ENCODE data around the gene KIRREL3.

KIRREL3 gene

DNA sequence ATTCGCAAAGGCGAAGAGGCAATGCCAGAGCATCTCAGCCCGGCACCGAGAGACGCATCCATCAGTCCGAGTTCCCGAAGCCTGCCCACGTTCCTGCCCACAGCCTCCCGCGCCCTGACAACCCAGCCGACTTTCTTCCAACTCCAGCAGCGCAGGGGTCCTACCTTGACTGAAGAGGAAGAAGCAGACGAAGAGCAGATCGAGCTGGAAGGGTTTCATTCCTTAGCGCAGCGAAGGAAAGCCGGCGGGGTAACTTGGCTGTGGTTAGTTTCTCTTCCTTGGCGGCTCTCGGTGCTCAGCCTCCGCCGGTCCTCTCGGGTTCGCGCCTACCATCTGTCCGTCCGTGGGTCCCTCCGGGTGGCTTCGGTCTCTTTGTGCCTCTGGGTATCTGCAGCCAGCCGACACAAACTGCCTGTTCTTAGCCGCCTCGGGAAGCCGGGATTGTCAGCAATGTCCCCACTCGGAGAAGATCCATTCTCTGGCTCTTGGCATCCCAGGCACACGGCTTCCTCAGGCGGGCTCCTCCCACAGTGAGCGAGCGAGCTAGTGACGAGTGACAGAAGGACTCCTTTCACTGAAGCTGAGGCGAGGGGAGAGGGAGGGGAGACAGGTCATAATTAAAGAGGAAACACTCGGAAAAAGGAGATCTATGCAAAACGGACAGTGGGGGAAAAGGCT is at the start of gene KIRREL3:
TSS of gene KIRREL3 (minus strand) at position 480 of the 678 bp plus-strand sequence.
- DNase-seq (ENCODE audit: low read depth) = no peak
- peak within 1 kb of the TSS; percentile 48 for H3K4me3 ChIP-seq (ENCODE audit: low read length)
- TF ChIP-seq, protein P1, sequence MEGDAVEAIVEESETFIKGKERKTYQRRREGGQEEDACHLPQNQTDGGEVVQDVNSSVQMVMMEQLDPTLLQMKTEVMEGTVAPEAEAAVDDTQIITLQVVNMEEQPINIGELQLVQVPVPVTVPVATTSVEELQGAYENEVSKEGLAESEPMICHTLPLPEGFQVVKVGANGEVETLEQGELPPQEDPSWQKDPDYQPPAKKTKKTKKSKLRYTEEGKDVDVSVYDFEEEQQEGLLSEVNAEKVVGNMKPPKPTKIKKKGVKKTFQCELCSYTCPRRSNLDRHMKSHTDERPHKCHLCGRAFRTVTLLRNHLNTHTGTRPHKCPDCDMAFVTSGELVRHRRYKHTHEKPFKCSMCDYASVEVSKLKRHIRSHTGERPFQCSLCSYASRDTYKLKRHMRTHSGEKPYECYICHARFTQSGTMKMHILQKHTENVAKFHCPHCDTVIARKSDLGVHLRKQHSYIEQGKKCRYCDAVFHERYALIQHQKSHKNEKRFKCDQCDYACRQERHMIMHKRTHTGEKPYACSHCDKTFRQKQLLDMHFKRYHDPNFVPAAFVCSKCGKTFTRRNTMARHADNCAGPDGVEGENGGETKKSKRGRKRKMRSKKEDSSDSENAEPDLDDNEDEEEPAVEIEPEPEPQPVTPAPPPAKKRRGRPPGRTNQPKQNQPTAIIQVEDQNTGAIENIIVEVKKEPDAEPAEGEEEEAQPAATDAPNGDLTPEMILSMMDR (conservative IDR thresholded peaks at IDR 0.05; ENCODE audit: low read depth, low read length) = no peak

DNA sequence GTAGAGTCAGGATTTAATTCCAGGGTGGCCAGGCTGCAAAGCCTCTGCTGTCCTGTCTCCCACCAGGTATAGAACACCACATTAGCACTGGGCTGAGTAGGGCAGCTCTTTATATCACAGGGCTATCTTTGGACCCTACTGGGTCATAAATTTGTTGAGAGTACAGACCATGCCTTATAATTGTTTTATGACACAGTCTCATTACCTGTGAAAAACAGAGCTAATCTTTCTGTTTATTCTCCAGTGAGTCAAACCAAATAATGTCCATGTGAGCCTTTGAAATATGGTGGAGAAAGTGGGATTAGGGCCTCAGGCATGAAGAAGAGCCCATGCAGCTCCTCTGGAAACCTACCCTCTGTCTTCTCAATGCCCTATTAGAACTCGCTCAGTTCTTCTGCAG is 49.6 kb upstream of the KIRREL3 start:
- TF ChIP-seq, protein P1 (conservative IDR thresholded peaks at IDR 0.05; ENCODE audit: low read depth, low read length) = no peak
- no peak for DNase-seq (ENCODE audit: low read depth)
- no peak overlapping the region for H3K4me3 ChIP-seq (ENCODE audit: low read length)

DNA sequence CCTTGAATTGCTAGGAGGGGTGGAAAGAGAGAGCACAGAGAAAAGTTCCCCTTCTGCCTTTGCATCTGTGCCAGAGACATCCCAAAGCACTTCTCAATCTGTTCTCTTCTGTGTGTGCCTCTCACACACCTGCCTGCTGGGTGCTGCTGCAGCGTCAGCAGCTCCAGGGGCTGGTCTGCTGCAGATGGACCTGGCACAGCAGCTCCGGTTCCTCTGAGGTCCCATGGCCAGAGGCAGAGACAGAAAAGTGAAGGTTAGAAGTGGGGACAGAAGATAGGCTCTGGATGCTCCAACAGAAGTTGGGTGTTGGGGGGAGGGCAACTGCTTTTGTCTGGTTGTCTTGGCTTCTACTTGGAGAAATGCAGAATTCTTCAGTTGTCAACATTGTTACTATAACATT is 48.9 kb upstream of the KIRREL3 start:
- no peak overlapping the region for H3K4me3 ChIP-seq (ENCODE audit: low read length)
- no peak for DNase-seq (ENCODE audit: low read depth)
- TF ChIP-seq, protein P1 (conservative IDR thresholded peaks at IDR 0.05; ENCODE audit: low read depth, low read length) = no peak

DNA sequence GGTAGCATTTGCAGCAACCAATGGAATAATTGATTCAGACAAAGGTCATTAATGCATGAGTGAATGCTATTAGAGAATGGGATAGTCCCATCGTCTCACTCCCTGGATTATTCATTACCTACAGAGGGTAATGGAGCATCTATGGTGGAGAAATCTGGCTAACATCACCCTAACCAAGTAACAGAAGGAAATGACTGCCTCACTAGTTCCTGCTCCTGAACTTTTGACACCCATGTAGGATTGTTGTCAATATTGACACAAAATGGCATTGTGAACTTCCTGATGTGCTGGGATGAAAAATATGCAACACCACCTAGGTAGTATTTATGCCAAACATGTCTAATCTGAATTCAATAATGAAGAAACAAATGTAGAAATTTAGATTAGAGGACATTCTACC is 44.0 kb upstream of the KIRREL3 start:
- H3K4me3 ChIP-seq (ENCODE audit: low read length) = no peak overlapping the region
- DNase-seq (ENCODE audit: low read depth) = no peak
- TF ChIP-seq, protein P1 (conservative IDR thresholded peaks at IDR 0.05; ENCODE audit: low read depth, low read length) = no peak

DNA sequence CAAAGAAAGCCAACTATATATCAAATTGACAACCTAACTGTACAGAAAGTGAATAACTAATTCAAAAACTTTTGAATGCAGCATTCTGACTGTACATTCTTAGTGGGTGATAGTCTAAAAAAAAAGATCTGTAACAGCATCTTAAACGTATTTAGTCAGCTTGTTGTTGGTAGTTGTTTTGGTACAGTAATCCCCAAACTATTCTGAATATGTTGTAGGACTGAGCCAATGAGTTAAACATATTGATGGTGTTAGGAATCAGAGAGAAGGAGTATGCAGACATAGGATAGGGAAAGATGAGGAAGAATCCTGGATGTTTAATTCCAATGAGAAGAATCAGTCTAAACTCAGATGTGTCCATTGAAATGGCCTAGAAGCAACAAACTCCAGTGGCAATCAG is 41.9 kb upstream of the KIRREL3 start:
- TF ChIP-seq, protein P1 (conservative IDR thresholded peaks at IDR 0.05; ENCODE audit: low read depth, low read length) = no peak
- DNase-seq (ENCODE audit: low read depth) = no peak
- H3K4me3 ChIP-seq (ENCODE audit: low read length) = no peak overlapping the region

DNA sequence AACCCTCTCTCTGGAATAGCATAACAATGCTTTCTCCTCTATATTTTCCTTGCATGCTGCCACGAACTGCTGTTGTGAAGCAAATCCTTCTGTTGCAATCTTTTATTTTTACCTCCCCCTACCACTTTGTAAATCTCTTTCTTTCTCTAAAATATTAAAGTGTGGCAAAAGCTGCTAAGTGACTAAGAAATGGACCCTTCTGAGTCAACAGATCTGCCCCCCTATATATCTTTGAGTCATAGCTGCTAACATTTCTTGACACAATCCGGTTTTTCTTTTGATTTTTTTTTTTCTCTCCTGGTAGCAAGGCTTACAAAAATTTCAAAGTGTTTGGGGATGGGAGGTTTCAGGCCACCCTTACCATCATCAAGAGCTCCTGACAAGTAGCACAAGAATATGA is 39.0 kb upstream of the KIRREL3 start:
- DNase-seq (ENCODE audit: low read depth) = no peak
- TF ChIP-seq, protein P1 (conservative IDR thresholded peaks at IDR 0.05; ENCODE audit: low read depth, low read length) = no peak
- H3K4me3 ChIP-seq (ENCODE audit: low read length) = no peak overlapping the region

DNA sequence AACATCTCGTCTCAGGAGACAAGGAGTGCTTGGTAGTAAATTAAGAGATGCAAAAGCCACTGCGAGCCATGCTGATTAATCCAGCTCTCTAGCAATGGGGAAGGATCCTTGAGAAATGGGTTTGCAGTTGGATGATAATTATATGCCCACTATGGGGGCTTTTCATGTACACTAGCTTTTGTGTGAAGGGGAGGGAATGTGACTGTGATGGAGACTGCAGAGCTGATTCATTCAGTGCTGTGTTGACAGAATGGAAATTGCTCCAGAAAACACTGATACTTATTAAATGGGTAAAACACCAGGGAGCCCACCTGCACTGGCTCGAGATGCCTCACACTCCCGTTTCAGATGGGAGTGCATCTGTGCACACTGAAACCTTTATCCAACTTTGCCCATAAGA is 37.0 kb upstream of the KIRREL3 start:
- DNase-seq (ENCODE audit: low read depth) = no peak
- H3K4me3 ChIP-seq (ENCODE audit: low read length) = no peak overlapping the region
- TF ChIP-seq, protein P1 (conservative IDR thresholded peaks at IDR 0.05; ENCODE audit: low read depth, low read length) = no peak
